ENCODE results near the gene SLC2A9. TPM values are rescaled to one million over a fixed set of nuclear protein-coding genes. Genes with fewer than 3 reads are reported as not detected.

The SLC2A9 gene
- total and polyA plus RNA-seq, 2 experiments from 2014 or later, result 6.2 to 7.8 TPM

DNA sequence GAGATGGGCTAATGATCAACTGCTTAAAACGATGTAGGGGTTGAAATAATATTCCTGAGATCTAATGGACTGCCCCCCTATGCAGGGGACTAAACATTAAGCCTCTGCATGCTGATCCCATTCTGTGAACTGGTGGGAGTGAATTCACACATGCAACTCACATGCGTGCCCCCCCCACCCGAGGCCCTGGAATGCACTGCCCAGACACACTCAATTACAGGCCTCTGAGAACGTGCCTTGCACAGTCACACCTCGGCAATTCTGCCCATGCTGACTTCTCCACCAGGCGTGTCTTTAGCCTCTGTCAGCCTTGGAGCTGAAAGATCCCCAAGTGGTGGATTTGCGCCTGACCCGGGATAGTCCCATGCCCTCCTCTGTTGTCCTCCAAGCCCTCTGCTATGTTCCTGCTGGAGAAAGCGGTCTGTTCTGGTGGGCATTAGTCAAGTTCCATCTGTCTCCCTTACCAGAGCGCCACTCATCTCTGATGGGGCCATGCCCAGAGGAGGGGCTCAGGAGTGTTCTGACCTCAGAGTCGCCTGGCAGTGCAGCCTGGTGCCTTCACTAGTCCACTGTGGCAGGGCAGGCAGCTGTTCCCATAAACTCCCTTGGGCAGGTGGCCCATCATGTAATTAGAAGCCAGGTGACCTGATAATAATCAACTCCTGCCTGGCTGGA lies 153.4 kb downstream of the SLC2A9 start:
- Histone ChIP-seq H3K9me2 (replicated peaks; ENCODE audit: insufficient read depth) (no peaks in the 10 kb centered on the region), H3K27me3 (no peaks in the 10 kb centered on the region), H3K4me1 (ENCODE audit: insufficient read depth) (no peaks in the 10 kb centered on the region), H4K20me1 (ENCODE audit: insufficient read depth, poor library complexity, severe bottlenecking) (no peaks in the 10 kb centered on the region), H3K27ac (no peak overlapping the region), H3K9me3 (ENCODE audit: low read depth) (no peaks in the 10 kb centered on the region), H3K4me2 (no peak overlapping the region), H3K79me2 (no peaks in the 10 kb centered on the region), H2AFZ (no peak overlapping the region), H3K4me3 (no peak overlapping the region), H3K36me3 (replicated peaks; ENCODE audit: insufficient read depth, low read depth) (no peaks in the 10 kb centered on the region)
- DNase-seq (ENCODE audit: low spot score), result no peak
- 76% methylated on average over 11 of the region's 11 CpGs for WGBS (ENCODE audit: low lambda C conversion rate, missing lambda C conversion rate)
- TF ChIP-seq CTCF (IDR thresholded peaks at IDR 0.05; ENCODE audit: poor library complexity) (no peak), EZH2 (IDR thresholded peaks at IDR 0.05; ENCODE audit: borderline replicate concordance) (no peak), EZH2phosphoT487 (IDR thresholded peaks at IDR 0.05; ENCODE audit: low read depth, severe bottlenecking, unreplicated experiment) (no peak)

- H2AFZ ChIP-seq, result no peak overlapping the region
- H3K4me2 ChIP-seq, result no peak overlapping the region
- H3K27ac ChIP-seq, result no peak overlapping the region
- no peaks in the 10 kb centered on the region for H3K36me3 ChIP-seq (replicated peaks; ENCODE audit: insufficient read depth, low read depth)
- H3K79me2 ChIP-seq, result no peaks in the 10 kb centered on the region
- no peaks in the 10 kb centered on the region for H3K27me3 ChIP-seq
- H4K20me1 ChIP-seq (ENCODE audit: insufficient read depth, poor library complexity, severe bottlenecking), result no peaks in the 10 kb centered on the region
- DNase-seq (ENCODE audit: low spot score), result no peak
- TF ChIP-seq CTCF (IDR thresholded peaks at IDR 0.05; ENCODE audit: poor library complexity) (no peak), EZH2phosphoT487 (IDR thresholded peaks at IDR 0.05; ENCODE audit: low read depth, severe bottlenecking, unreplicated experiment) (no peak), EZH2 (IDR thresholded peaks at IDR 0.05; ENCODE audit: borderline replicate concordance) (no peak)
- no peaks in the 10 kb centered on the region for H3K4me1 ChIP-seq (ENCODE audit: insufficient read depth)
- WGBS (ENCODE audit: low lambda C conversion rate, missing lambda C conversion rate), result 88% methylated on average over 5 of the region's 5 CpGs
- no peak overlapping the region for H3K4me3 ChIP-seq
- H3K9me2 ChIP-seq (replicated peaks; ENCODE audit: insufficient read depth), result no peaks in the 10 kb centered on the region
- H3K9me3 ChIP-seq (ENCODE audit: low read depth), result no peaks in the 10 kb centered on the region
These were observed 154.4 kb downstream of the SLC2A9 start for GRCh38 chr4:9866931-9867330.

DNA sequence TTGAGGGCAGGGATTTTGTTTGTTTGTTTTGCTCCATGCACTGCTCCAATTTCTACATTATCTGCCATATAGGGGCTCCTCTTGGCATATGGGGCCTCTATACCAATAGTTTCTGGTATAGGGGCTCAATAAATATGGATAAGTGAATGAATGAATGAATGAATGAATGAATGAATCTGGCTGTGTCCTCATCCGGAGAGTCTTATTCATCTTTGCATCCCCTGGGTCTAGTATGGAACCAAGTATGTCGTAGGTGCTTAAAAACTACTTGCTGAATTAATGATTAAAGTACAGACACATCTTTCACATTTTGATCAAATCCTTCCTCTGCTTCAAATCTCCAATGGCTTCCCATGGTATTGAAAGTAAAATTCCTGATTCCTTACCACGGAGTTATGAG lies 159.7 kb downstream of the SLC2A9 start:
- H3K4me2 ChIP-seq, result no peak overlapping the region
- TF ChIP-seq EZH2phosphoT487 (IDR thresholded peaks at IDR 0.05; ENCODE audit: low read depth, severe bottlenecking, unreplicated experiment) (no peak), CTCF (IDR thresholded peaks at IDR 0.05; ENCODE audit: poor library complexity) (no peak), EZH2 (IDR thresholded peaks at IDR 0.05; ENCODE audit: borderline replicate concordance) (no peak)
- WGBS (ENCODE audit: low lambda C conversion rate, missing lambda C conversion rate), result 93% methylated on average over 3 of the region's 3 CpGs

More for the DNA sequence above, 159.7 kb downstream of the SLC2A9 start:
- no peaks in the 10 kb centered on the region for H3K36me3 ChIP-seq (replicated peaks; ENCODE audit: insufficient read depth, low read depth)
- no peaks in the 10 kb centered on the region for H3K79me2 ChIP-seq
- DNase-seq (ENCODE audit: low spot score), result no peak
- H3K4me1 ChIP-seq (ENCODE audit: insufficient read depth), result no peaks in the 10 kb centered on the region
- no peaks in the 10 kb centered on the region for H3K27me3 ChIP-seq
- no peaks in the 10 kb centered on the region for H3K9me3 ChIP-seq (ENCODE audit: low read depth)
- no peaks in the 10 kb centered on the region for H3K9me2 ChIP-seq (replicated peaks; ENCODE audit: insufficient read depth)
- H4K20me1 ChIP-seq (ENCODE audit: insufficient read depth, poor library complexity, severe bottlenecking), result no peaks in the 10 kb centered on the region
- no peak overlapping the region for H3K4me3 ChIP-seq
- H2AFZ ChIP-seq, result no peak overlapping the region
- no peak overlapping the region for H3K27ac ChIP-seq

Measured in hepatocyte (in vitro differentiated cells).